22Rv1 (cell line): ENCODE data around the gene GPRC5C.

Source experiments
- CTCF ChIP-seq: fragments of 450-650 bp; IDR thresholded peaks from 2 replicates; pipeline ENCODE4 v1.5.1; 2017; ENCODE audit warnings: mild to moderate bottlenecking
- ZFX ChIP-seq: fragments of 450-650 bp; IDR thresholded peaks from 2 replicates; pipeline ENCODE4 v1.6.1; 2017; ENCODE audit warnings: antibody characterized with exemption, borderline replicate concordance

- TF ChIP-seq CTCF = no peak
- TF ChIP-seq ZFX = no peak
Measured at GRCh38 chr17:74481621-74482020, 49.7 kb downstream of the GPRC5C start.
